Measurements from ENCODE around the gene NPC1. TPM values are rescaled to one million over a fixed set of nuclear protein-coding genes. Genes with fewer than 3 reads are reported as not detected.

Gene NPC1
- total and polyA plus RNA-seq, 8 donors, result 6.2 to 25.6 (median 11.0) TPM

- Histone ChIP-seq H3K27ac (no peak overlapping the region), H3K9me3 (no peaks in the 10 kb centered on the region), H3K4me3 (no peak overlapping the region), H3K27me3 (no peaks in the 10 kb centered on the region), H3K4me1 (peaks cover 0 to 7% (median 0%) of the 10 kb centered on the region in 3 donors), H3K36me3 (peaks cover 0 to 4% (median 0%) of the 10 kb centered on the region in 3 donors)
- intact Hi-C loops (cut with DNase I), result no loop called here
- WGBS, 2 donors, result 83 to 86% methylated on average over 4 of the region's 4 CpGs
- TF ChIP-seq CTCF (IDR thresholded peaks at IDR 0.05), result no peak
- FAIRE-seq, result no peak
- DNase-seq, result no peak
- ATAC-seq, result no peak
These were observed 13.3 kb downstream of the NPC1 start for GRCh38 chr18:23573020-23573419.

GRCh38 chr18:23572570-23572969, 13.7 kb downstream of the NPC1 start:
- Histone ChIP-seq H3K36me3 (peaks cover 0 to 4% (median 0%) of the 10 kb centered on the region in 3 donors), H3K9me3 (no peaks in the 10 kb centered on the region), H3K4me1 (peaks cover 0 to 7% (median 0%) of the 10 kb centered on the region in 3 donors), H3K4me3 (no peak overlapping the region), H3K27ac (no peak overlapping the region), H3K27me3 (no peaks in the 10 kb centered on the region)
- no peak for TF ChIP-seq CTCF (IDR thresholded peaks at IDR 0.05)
- no peak for ATAC-seq
- no peak for FAIRE-seq
- intact Hi-C loops (cut with DNase I), result no loop called here
- no peak for DNase-seq
- 76% methylated on average over 5 of the region's 5 CpGs for WGBS, 2 donors

GRCh38 chr18:23572012-23572411, 14.3 kb downstream of the NPC1 start:
- WGBS, 2 donors, result 84 to 85% methylated on average over 2 of the region's 2 CpGs
- peaks cover 0 to 7% (median 0%) of the 10 kb centered on the region in 3 donors for H3K4me1 ChIP-seq
- FAIRE-seq (no peak), DNase-seq (no peak), ATAC-seq (no peak)
- no peaks in the 10 kb centered on the region for H3K9me3 ChIP-seq
- no peaks in the 10 kb centered on the region for H3K27me3 ChIP-seq
- H3K27ac ChIP-seq, result no peak overlapping the region
- peaks cover 0 to 4% (median 0%) of the 10 kb centered on the region in 3 donors for H3K36me3 ChIP-seq
- intact Hi-C loops (cut with DNase I), result no loop called here
- H3K4me3 ChIP-seq, result no peak overlapping the region
- TF ChIP-seq CTCF (IDR thresholded peaks at IDR 0.05), result no peak

- Histone ChIP-seq H3K4me1 (peaks cover 0 to 7% (median 0%) of the 10 kb centered on the region in 3 donors), H3K27ac (no peak overlapping the region), H3K27me3 (no peaks in the 10 kb centered on the region), H3K4me3 (no peak overlapping the region), H3K36me3 (peaks cover 0 to 5% (median 4%) of the 10 kb centered on the region in 3 donors), H3K9me3 (no peaks in the 10 kb centered on the region)
- no peak for DNase-seq
- no peak for TF ChIP-seq CTCF (IDR thresholded peaks at IDR 0.05)
- 63 to 75% methylated on average over 3 of the region's 3 CpGs for WGBS, 2 donors
- ATAC-seq, result no peak
- no peak for FAIRE-seq
- intact Hi-C loops (cut with DNase I), result no loop called here
These were observed 15.3 kb downstream of the NPC1 start for GRCh38 chr18:23570912-23571504.

- peaks cover 0 to 5% (median 4%) of the 10 kb centered on the region in 3 donors for H3K36me3 ChIP-seq
- intact Hi-C loops (cut with DNase I), result no loop called here
- no peaks in the 10 kb centered on the region for H3K27me3 ChIP-seq
- no peak for TF ChIP-seq CTCF (IDR thresholded peaks at IDR 0.05)
- FAIRE-seq, result no peak
- no peaks in the 10 kb centered on the region for H3K9me3 ChIP-seq
- no peak for ATAC-seq
- peaks cover 0 to 3% (median 0%) of the 10 kb centered on the region in 3 donors for H3K4me1 ChIP-seq
- no peak overlapping the region for H3K4me3 ChIP-seq
- H3K27ac ChIP-seq, result no peak overlapping the region
- 80 to 82% methylated on average over 5 of the region's 5 CpGs for WGBS, 2 donors
- DNase-seq, result no peak
These were observed 16.8 kb downstream of the NPC1 start for GRCh38 chr18:23569299-23570063.

Data from pancreas (tissue), 10 donors.